CD4-positive, CD25-positive, alpha-beta regulatory T cell (primary cell): Measurements from ENCODE around the gene DNASE2B. TPM values are rescaled to one million over a fixed set of nuclear protein-coding genes. Genes with fewer than 3 reads are reported as not detected.

Experiments used
- ATAC-seq, 2 donors: fragments of 150-1000 bp; cut with Tn5 transposase; one replicate each; pipeline ENCODE4 v1.10.0; 2021; ENCODE audit warnings: low read depth in 2 of 2, moderate number of reproducible peaks in 2 of 2, moderate library complexity in 1 of 2
- DNase-seq, 3 donors: peaks; one replicate each; pipeline versions ENCODE4 v3.0.0 to v3.0.0-alpha.2; 2012 to 2022; ENCODE audit warnings: mixed read lengths in 1 of 3
- H3K27ac ChIP-seq: one replicate; pipeline ENCODE4 v1.7.0; 2013; ENCODE audit warnings: mild to moderate bottlenecking, low read length; ENCODE audit not compliant: insufficient read depth, poor library complexity, severe bottlenecking
- H3K27me3 ChIP-seq: one replicate; pipeline ENCODE4 v1.7.0; 2013; ENCODE audit warnings: low read length; ENCODE audit not compliant: control insufficient read depth, insufficient read depth
- H3K36me3 ChIP-seq: one replicate; pipeline ENCODE4 v1.7.0; 2013; ENCODE audit warnings: mild to moderate bottlenecking, low read length, moderate library complexity; ENCODE audit not compliant: control insufficient read depth, insufficient read depth
- H3K4me1 ChIP-seq: 2 replicates; pipeline ENCODE4 v1.7.0; 2013; ENCODE audit warnings: mild to moderate bottlenecking, low read length; ENCODE audit not compliant: insufficient read depth, control insufficient read depth, poor library complexity, severe bottlenecking
- H3K4me3 ChIP-seq: one replicate; pipeline ENCODE4 v1.7.0; 2013; ENCODE audit warnings: low read depth, mild to moderate bottlenecking, low read length, moderate library complexity
- H3K9me3 ChIP-seq, 2 experiments: 1 replicate in 1 of 2; 2 replicates in 1 of 2; pipeline ENCODE4 v1.7.0; 2013; ENCODE audit warnings: low read length in 2 of 2, mild to moderate bottlenecking in 1 of 2, moderate library complexity in 1 of 2; ENCODE audit not compliant: control insufficient read depth in 2 of 2
- H3K27ac Mint-ChIP-seq, 3 donors: one replicate each; pipeline ENCODE4 v1.8.0; 2020 to 2022; ENCODE audit warnings: mild to moderate bottlenecking in 3 of 3, mixed read lengths in 3 of 3, moderate library complexity in 2 of 3
- H3K27me3 Mint-ChIP-seq: one replicate; pipeline ENCODE4 v1.8.0; 2022; ENCODE audit warnings: mild to moderate bottlenecking, mixed read lengths
- H3K36me3 Mint-ChIP-seq: one replicate; pipeline ENCODE4 v1.8.0; 2020; ENCODE audit warnings: mixed read lengths
- H3K4me1 Mint-ChIP-seq, 4 donors: one replicate each; pipeline ENCODE4 v1.8.0; 2020 to 2022; ENCODE audit warnings: mixed read lengths in 4 of 4, mild to moderate bottlenecking in 1 of 4
- H3K4me3 Mint-ChIP-seq, 4 donors: one replicate each; pipeline ENCODE4 v1.8.0; 2020 to 2022; ENCODE audit warnings: mild to moderate bottlenecking in 4 of 4, mixed read lengths in 4 of 4, moderate library complexity in 3 of 4
- H3K9me3 Mint-ChIP-seq, 7 donors: one replicate each; pipeline ENCODE4 v1.8.0; 2020 to 2022; ENCODE audit warnings: mixed read lengths in 7 of 7, mild to moderate bottlenecking in 3 of 7, moderate library complexity in 2 of 7
- polyA plus RNA-seq, 4 donors: library from polyadenylated mRNA; unstranded; fragments of 300-500 nt; fragmentation: Illumina TruSeq; gene quantifications; one replicate each; pipeline ENCODE4 v1.2.3, GENCODE V29; 2021
- total RNA-seq: library from RNA; stranded (reverse); gene quantifications from one replicate; pipeline ENCODE4 v1.2.3, GENCODE V29; 2022

The DNASE2B gene
- total and polyA plus RNA-seq, 5 donors from 2014 or later, result not detected

DNA sequence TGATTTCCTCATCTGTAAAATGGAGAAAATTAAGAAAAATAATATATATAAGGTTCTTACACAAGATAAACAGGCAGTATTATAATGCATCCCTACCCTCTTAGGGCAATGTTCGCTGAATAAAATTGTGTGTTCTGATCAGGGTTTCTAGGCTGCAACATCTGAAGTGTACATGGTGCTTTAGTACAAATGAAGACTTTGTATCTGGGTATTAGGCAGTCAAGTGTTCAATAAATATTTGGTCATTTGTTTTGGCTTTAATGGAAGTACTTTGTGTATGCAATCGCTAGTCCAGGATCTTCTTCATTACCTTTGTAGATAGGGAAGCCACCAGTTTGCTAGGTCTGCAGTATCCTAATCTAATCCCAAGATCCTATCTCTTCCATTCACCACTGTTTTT, 28.1 kb downstream of the DNASE2B start:
- no peak overlapping the region for H3K4me3 Mint-ChIP-seq
- Histone ChIP-seq H3K9me3 (no peaks in the 10 kb centered on the region), H3K4me1 (no peaks in the 10 kb centered on the region), H3K27ac (no peak overlapping the region), H3K36me3 (no peaks in the 10 kb centered on the region), H3K27me3 (no peaks in the 10 kb centered on the region), H3K4me3 (no peak overlapping the region)
- peaks cover 20% of the 10 kb centered on the region for H3K27me3 Mint-ChIP-seq
- no peaks in the 10 kb centered on the region for H3K36me3 Mint-ChIP-seq
- no peak for ATAC-seq
- H3K4me1 Mint-ChIP-seq, result no peaks in the 10 kb centered on the region
- H3K9me3 Mint-ChIP-seq, result peaks cover 0 to 8% (median 0%) of the 10 kb centered on the region in 7 donors
- DNase-seq, result no peak
- no peak overlapping the region for H3K27ac Mint-ChIP-seq

DNA sequence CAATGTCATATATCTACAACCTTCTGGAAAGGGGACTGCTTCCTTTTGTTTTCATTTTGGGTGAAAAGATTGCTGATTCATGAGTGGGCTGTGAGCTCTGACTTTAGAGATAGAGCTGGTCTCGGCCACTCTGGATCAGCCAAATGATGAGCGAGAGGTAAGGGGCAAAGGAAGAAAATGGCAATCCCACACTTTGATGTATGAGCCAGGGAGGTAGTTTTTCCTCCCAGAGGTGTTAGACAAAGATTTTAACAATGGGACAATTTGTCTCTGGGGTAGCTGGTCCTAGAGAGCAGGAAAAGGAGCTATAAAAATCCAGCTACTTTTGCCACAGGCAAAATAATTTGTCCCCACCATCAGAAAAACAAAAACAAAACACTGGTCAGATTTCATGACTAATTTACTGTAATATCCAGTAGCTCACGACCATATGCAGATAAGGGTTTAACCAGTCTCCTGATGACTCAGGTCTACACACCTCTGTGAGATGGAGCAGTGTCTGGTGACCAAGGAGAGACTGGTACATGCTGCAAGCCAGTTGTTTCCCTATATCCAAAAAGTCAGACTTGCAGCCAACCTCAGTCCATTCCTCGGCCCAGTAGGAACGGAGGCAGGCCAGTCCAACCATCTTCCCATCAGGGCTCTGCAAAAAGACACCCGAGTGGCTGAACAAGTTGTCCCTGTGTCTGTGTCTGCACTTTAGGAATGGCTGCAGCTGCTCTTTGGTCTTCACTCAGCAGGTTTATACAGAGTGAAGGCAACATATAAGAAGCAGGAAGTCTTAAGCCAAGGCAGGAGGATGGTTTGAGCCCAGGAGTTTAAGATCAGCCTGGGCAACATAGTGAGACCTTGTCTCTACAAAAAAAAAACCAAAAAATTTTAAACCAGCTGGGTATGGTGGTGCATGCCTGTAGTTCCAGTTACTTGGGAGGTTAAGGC, 29.2 kb downstream of the DNASE2B start:
- no peaks in the 10 kb centered on the region for H3K27me3 ChIP-seq
- no peaks in the 10 kb centered on the region for H3K9me3 ChIP-seq
- H3K4me1 ChIP-seq, result no peaks in the 10 kb centered on the region
- H3K27me3 Mint-ChIP-seq, result peaks cover 11% of the 10 kb centered on the region
- no peaks in the 10 kb centered on the region for H3K36me3 ChIP-seq
- ATAC-seq (no peak), DNase-seq (no peak)
- no peaks in the 10 kb centered on the region for H3K4me1 Mint-ChIP-seq
- H3K9me3 Mint-ChIP-seq, result peaks cover 0 to 8% (median 0%) of the 10 kb centered on the region in 7 donors
- no peak overlapping the region for H3K27ac ChIP-seq
- H3K4me3 ChIP-seq, result no peak overlapping the region
- H3K27ac Mint-ChIP-seq, result no peak overlapping the region
- H3K4me3 Mint-ChIP-seq, result no peak overlapping the region
- H3K36me3 Mint-ChIP-seq, result no peaks in the 10 kb centered on the region

DNA sequence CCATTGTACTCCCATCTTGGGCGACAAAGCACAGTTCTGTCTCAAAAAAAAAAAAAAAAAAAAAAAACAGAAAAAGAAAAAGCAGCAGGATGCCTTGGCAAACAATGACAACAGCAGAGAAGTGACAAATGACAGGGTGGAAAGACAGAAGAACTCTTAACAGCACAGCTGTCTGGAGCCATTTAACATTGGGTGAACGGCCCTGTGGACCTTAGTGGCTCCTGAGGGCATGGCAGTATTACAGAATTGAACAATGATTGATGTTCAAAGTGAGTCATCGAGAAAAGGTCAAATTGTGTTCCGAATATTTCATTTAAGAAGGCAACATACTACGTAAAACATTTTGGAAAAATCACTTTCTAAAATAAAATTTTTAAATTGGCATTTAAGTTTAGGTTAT, 30.0 kb downstream of the DNASE2B start:
- no peak for DNase-seq
- H3K36me3 Mint-ChIP-seq, result no peaks in the 10 kb centered on the region
- ATAC-seq, result no peak

DNA sequence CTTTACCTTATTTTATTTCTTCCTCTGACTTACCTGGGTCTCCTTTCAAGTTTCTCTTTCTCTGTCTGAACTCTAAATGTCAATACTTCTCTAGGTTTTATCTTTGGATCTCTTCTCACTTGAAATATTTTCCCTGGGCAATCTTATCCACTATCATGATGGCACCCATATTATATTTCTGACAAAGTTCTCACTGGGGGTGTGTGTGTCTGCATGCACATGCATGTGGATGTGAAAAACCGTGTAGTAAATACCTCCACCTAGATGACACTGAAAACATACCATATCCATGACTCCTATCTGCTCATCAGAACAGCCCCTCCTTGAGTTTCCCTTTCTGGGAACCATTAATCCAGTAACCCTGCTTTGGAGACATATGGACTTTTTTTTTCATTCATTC, 30.9 kb downstream of the DNASE2B start:
- Mint-ChIP-seq H3K36me3 (no peaks in the 10 kb centered on the region), H3K27ac (peak overlapping the region in 2 of 3 donors; percentile 17 to 27), H3K27me3 (peaks cover 5% of the 10 kb centered on the region), H3K4me3 (no peak overlapping the region), H3K4me1 (peaks cover 0 to 4% (median under 1%) of the 10 kb centered on the region in 4 donors), H3K9me3 (peaks cover 0 to 8% (median 0%) of the 10 kb centered on the region in 7 donors)
- peaks cover 11% of the 10 kb centered on the region for H3K4me1 ChIP-seq
- DNase-seq, result no peak
- H3K36me3 ChIP-seq, result no peaks in the 10 kb centered on the region
- no peak for ATAC-seq
- no peaks in the 10 kb centered on the region for H3K9me3 ChIP-seq
- no peak overlapping the region for H3K27ac ChIP-seq
- no peak overlapping the region for H3K4me3 ChIP-seq
- no peaks in the 10 kb centered on the region for H3K27me3 ChIP-seq

More for the DNA sequence above, 30.0 kb downstream of the DNASE2B start:
- Mint-ChIP-seq H3K27me3 (peaks cover 11% of the 10 kb centered on the region), H3K4me1 (peaks cover 0 to under 1% (median 0%) of the 10 kb centered on the region in 4 donors), H3K9me3 (peaks cover 0 to 8% (median 0%) of the 10 kb centered on the region in 7 donors), H3K27ac (no peak overlapping the region), H3K4me3 (no peak overlapping the region)
- Histone ChIP-seq H3K27me3 (no peaks in the 10 kb centered on the region), H3K36me3 (no peaks in the 10 kb centered on the region), H3K4me3 (no peak overlapping the region), H3K4me1 (peaks cover 1% of the 10 kb centered on the region), H3K27ac (no peak overlapping the region), H3K9me3 (no peaks in the 10 kb centered on the region)

DNA sequence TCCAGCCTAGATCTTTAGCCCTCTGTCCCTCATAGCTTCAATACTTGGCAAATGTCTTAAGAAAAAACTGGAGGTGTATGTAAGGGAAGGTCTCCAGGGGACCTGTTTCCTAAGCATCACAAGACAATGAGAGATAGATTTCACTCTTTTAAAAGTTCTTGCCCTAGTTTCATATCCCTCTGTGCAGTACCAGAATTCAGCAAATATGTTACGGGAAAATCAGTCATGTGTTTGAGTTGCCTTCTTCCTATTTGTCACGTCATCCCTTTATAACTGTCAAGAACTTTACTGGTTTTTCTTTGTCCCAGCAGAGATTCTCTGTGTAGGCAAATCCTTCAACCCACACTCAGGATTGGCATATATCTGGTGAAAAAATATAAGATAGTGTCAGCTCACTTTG, 32.3 kb downstream of the DNASE2B start:
- H3K27me3 ChIP-seq, result no peaks in the 10 kb centered on the region
- Mint-ChIP-seq H3K4me1 (peaks cover 0 to 4% (median under 1%) of the 10 kb centered on the region in 4 donors), H3K27ac (no peak overlapping the region), H3K27me3 (peaks cover 5% of the 10 kb centered on the region), H3K36me3 (no peaks in the 10 kb centered on the region), H3K4me3 (no peak overlapping the region), H3K9me3 (peaks cover 0 to 8% (median 0%) of the 10 kb centered on the region in 7 donors)
- H3K9me3 ChIP-seq, result no peaks in the 10 kb centered on the region
- H3K4me1 ChIP-seq, result peaks cover 17% of the 10 kb centered on the region
- ATAC-seq (no peak), DNase-seq (no peak)
- H3K36me3 ChIP-seq, result no peaks in the 10 kb centered on the region
- H3K27ac ChIP-seq, result no peak overlapping the region
- H3K4me3 ChIP-seq, result no peak overlapping the region

DNA sequence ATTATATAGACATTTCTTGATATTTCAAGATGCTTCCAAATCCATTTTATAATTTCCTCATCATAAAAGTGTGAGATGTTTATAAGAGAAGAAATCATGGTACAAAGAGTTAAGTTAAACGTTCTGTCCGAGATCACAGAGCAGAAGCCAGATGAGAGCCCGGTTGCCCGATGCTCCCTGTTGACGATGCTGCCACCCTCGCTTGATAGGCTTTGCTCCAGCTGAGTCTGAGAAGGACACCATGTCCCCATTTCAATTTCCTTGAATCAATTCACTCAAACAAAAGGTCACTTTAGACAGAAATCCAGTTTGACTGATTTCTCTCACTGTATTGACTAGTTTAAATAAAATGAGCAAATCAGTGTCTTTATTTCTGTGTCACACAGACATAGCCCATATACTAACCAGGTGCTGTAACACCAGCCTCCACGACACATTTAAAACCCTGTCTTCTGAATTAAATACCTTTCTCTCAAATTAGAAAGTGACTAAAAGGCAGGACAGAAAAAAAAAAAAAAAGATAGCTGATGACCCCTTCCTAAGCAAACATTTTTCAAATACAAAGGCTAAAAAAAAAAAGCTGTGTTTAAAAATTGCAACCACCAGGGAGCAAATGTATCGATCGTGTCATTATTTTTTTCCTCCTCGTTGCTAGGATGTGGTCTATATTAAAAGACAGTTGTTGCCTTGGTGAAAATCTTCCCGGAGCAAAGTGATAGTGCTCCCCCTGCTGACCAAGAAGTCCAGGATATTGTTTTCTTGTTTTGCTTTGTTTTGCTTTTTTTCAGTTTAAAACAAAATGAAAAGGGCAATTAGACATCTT, 35.2 kb downstream of the DNASE2B start:
- peak; percentile 66 to 83 for ATAC-seq
- H3K27ac ChIP-seq, result peak overlapping the region; percentile 18

DNA sequence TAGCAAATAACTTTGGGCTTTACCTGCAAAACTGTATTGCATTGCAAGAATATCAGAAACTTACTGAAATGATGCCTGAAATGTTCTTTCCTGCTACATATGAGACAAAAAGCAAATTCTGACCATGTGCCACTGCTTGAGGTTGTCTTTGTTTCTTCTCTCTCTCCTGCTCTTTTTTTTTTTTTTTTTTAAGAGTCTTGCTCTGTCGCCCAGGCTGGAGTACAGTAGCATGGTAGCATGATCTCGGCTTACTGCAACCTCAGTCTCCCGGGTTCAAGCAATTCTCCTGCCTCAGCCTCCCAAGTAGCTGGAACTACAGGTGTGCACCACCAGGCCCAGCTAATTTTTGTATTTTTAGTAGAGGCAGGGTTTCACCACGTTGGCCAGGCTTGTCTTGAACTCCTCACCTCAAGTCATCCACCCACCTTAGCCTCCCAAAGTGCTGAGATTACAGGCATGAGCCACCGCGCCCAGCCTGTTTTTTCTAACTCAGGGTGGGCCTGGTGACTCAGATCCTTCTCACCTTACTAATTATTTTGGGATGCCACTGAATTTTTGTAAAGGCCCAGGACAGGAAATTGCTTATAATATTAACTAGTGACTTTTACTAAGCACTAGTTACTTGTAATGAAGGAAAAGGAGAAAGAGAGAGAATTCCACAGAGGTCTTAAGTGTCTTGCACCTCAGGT, 35.9 kb downstream of the DNASE2B start:
- H3K9me3 ChIP-seq, result no peaks in the 10 kb centered on the region
- ATAC-seq, result peak in 1 of 2 donors; percentile 13
- no peak overlapping the region for H3K27ac ChIP-seq
- H3K4me1 ChIP-seq, result peaks cover 17% of the 10 kb centered on the region
- Mint-ChIP-seq H3K27me3 (peaks cover 9% of the 10 kb centered on the region), H3K9me3 (peaks cover 0 to 8% (median 0%) of the 10 kb centered on the region in 7 donors), H3K4me3 (peak overlapping the region; percentile 45 to 77 (median 67)), H3K27ac (peak overlapping the region in 2 of 3 donors; percentile 58 to 62), H3K36me3 (no peaks in the 10 kb centered on the region), H3K4me1 (peaks cover 0 to 4% (median 3%) of the 10 kb centered on the region in 4 donors)
- H3K4me3 ChIP-seq, result peak overlapping the region; percentile 74
- H3K27me3 ChIP-seq, result no peaks in the 10 kb centered on the region
- H3K36me3 ChIP-seq, result no peaks in the 10 kb centered on the region
- no peak for DNase-seq

More for the DNA sequence above, 35.2 kb downstream of the DNASE2B start:
- Histone ChIP-seq H3K36me3 (no peaks in the 10 kb centered on the region), H3K9me3 (no peaks in the 10 kb centered on the region), H3K4me1 (peaks cover 17% of the 10 kb centered on the region), H3K27me3 (no peaks in the 10 kb centered on the region), H3K4me3 (peak overlapping the region; percentile 74)
- Mint-ChIP-seq H3K4me1 (peaks cover 0 to 4% (median 3%) of the 10 kb centered on the region in 4 donors), H3K27ac (peak overlapping the region in 2 of 3 donors; percentile 58 to 62), H3K36me3 (no peaks in the 10 kb centered on the region), H3K9me3 (peaks cover 0 to 8% (median 0%) of the 10 kb centered on the region in 7 donors), H3K27me3 (peaks cover 5% of the 10 kb centered on the region), H3K4me3 (peak overlapping the region; percentile 45 to 77 (median 67))
- peak; percentile 26 to 84 (median 73) for DNase-seq
